ENCODE measurements around the gene ZC3H13. TPM values are rescaled to one million over a fixed set of nuclear protein-coding genes. Genes with fewer than 3 reads are reported as not detected.

Gene ZC3H13
- total RNA-seq, result 6.8 and 7.3 TPM in 2 replicates

DNA sequence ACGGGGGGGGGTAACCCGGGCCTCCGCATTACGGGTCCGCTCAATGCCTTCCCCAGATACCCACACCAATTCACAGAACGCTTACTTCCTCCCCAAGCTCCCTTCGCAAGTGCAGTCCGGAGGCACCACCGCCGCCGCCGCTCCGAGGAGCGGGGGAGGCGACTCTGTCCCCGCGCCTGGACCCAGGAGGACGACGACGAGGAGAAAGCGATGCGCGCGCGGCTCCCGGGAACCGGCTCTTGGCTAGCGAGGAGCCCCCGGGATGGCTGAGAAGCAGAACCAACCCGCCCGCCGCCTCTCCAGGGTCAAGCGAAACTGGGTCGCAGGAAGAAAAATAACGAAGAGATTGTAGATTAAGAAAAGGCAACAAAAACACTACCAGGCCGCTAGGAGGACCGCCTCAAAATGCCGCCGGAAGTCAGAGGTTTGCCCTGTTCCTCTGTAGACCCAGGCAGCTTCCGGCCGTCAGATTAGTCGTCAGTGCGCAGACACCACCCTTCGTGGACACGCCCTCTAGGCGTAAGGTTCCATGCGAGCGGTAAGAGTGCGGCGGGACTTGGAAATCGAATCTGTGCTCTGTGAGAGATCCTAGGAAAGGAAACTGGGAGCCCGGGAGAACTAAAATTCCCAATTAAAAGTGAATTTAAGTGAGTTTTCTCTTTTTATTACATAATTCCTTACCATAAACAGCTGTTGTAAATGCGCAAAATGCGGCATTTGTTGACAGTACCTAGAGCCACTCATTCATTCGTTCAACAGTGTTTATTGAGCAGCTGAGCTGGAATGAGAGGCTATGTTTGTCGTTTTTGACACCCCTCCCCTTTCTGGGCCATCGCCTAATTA is at the start of gene ZC3H13:
Gene ZC3H13 (minus strand): TSS at position 428 of the 843 bp plus-strand sequence. CDS start 7,239 bp downstream, outside the sequence.

Other genes starting within 250 kb of the ZC3H13 start
- 0.16 and 0.38 TPM in 2 replicates for gene SIAH3, start 201.0 kb downstream of the ZC3H13 start, total RNA-seq
- gene CPB2, start 52.3 kb upstream of the ZC3H13 start, total RNA-seq, result not detected in 2 replicates
- 1.0 and 3.6 TPM in 2 replicates for gene LCP1, start 129.4 kb upstream of the ZC3H13 start, total RNA-seq
- not detected in 2 replicates for gene LRRC63, start 159.2 kb upstream of the ZC3H13 start, total RNA-seq

Measured in mesangial cell (primary cell).